ENCODE measurements around the gene ACTN4.

DNA sequence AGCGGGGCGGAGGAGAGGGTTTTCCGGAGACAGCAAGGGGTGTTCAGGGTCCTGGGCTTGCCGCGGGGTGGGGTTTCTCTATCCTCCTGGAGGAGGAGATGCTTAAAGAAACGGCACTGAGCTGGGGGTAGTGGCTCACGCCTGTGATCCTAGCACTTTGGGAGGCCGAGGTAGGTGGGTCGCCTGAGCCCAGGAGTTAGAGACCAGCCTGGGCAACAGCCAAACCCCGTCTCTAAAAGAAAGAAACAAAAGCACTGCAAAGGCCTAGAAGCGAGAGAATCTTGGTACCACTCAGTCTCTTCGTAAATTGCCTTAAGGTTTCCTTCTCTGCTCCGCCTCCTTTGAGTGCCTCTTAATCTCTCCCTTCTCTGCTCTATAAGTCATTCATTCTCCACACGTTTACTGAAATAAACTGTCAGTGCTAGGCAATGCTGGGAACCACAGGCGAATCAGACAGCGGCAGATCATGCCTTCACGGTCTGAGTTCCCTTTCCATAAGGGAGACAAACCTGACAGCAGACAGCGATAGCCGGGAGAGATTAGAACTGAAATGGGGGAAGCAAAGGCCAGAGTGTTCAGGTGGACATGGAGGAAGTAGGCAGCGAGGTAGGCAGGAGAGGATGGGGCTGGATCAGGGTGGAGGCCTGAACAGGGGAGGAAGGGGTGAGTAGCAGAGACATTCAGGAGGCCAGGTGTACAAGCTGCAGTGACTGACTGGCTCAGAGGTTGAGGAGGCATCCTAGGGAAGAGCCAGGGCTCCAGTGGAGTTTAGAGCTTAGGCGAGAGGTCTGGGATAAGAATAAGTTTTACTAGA lies 27.9 kb upstream of the ACTN4 start:
- TF ChIP-seq, protein P1, sequence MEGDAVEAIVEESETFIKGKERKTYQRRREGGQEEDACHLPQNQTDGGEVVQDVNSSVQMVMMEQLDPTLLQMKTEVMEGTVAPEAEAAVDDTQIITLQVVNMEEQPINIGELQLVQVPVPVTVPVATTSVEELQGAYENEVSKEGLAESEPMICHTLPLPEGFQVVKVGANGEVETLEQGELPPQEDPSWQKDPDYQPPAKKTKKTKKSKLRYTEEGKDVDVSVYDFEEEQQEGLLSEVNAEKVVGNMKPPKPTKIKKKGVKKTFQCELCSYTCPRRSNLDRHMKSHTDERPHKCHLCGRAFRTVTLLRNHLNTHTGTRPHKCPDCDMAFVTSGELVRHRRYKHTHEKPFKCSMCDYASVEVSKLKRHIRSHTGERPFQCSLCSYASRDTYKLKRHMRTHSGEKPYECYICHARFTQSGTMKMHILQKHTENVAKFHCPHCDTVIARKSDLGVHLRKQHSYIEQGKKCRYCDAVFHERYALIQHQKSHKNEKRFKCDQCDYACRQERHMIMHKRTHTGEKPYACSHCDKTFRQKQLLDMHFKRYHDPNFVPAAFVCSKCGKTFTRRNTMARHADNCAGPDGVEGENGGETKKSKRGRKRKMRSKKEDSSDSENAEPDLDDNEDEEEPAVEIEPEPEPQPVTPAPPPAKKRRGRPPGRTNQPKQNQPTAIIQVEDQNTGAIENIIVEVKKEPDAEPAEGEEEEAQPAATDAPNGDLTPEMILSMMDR (IDR thresholded peaks at IDR 0.05), result no peak
- no peak for TF ChIP-seq POLR2A (IDR thresholded peaks at IDR 0.05)
